ENCODE results near the gene SVBP. TPM values are rescaled to one million over a fixed set of nuclear protein-coding genes. Genes with fewer than 3 reads are reported as not detected.

The SVBP gene
- total RNA-seq, 1 donor = 17.0 TPM

DNA sequence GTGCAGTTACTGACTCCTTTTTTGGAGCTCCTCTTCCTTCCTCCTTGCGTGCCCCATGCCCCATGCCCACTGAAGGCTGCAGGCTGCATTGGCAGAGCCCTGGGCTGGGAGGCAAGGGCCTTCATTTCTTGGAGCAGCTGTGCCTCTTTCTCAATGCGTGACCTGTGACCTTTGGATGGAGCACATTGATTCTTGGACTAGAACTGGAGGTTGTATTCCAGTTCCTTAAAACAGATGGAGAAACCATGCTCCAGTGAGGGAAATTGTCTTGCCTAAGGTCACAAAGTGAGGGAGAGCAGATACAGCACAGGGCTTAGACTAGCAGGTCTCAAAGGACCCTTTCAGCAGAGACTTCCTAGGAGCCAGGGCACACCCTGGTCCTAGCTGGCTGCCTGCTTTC lies 23.4 kb downstream of the SVBP start:
- H3K27me3 ChIP-seq (ENCODE audit: insufficient read depth, low read length) = peaks cover 5% of the 10 kb centered on the region
- no peak overlapping the region for H2AFZ ChIP-seq (ENCODE audit: low read length)
- no peaks in the 10 kb centered on the region for H3K4me1 ChIP-seq (ENCODE audit: insufficient read depth, low read length)
- H3K4me3 ChIP-seq (ENCODE audit: insufficient read depth, low read length) = no peak overlapping the region
- H3K79me2 ChIP-seq (ENCODE audit: insufficient read depth, low read length) = no peaks in the 10 kb centered on the region
- H3K9me3 ChIP-seq (ENCODE audit: low read depth, low read length) = no peaks in the 10 kb centered on the region
- TF ChIP-seq, protein P1, sequence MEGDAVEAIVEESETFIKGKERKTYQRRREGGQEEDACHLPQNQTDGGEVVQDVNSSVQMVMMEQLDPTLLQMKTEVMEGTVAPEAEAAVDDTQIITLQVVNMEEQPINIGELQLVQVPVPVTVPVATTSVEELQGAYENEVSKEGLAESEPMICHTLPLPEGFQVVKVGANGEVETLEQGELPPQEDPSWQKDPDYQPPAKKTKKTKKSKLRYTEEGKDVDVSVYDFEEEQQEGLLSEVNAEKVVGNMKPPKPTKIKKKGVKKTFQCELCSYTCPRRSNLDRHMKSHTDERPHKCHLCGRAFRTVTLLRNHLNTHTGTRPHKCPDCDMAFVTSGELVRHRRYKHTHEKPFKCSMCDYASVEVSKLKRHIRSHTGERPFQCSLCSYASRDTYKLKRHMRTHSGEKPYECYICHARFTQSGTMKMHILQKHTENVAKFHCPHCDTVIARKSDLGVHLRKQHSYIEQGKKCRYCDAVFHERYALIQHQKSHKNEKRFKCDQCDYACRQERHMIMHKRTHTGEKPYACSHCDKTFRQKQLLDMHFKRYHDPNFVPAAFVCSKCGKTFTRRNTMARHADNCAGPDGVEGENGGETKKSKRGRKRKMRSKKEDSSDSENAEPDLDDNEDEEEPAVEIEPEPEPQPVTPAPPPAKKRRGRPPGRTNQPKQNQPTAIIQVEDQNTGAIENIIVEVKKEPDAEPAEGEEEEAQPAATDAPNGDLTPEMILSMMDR (IDR thresholded peaks at IDR 0.05; ENCODE audit: extremely low read depth, low read depth, low read length) = no peak
- H3K4me2 ChIP-seq (ENCODE audit: insufficient read depth, low read length) = no peak overlapping the region
- DNase-seq (ENCODE audit: insufficient read length, low spot score, missing footprints) = no peak
- no peak overlapping the region for H3K27ac ChIP-seq (ENCODE audit: low read depth, low read length)
- no peaks in the 10 kb centered on the region for H4K20me1 ChIP-seq (ENCODE audit: insufficient read depth, low read length)
- H3K36me3 ChIP-seq (ENCODE audit: insufficient read depth, low read length) = no peaks in the 10 kb centered on the region

DNA sequence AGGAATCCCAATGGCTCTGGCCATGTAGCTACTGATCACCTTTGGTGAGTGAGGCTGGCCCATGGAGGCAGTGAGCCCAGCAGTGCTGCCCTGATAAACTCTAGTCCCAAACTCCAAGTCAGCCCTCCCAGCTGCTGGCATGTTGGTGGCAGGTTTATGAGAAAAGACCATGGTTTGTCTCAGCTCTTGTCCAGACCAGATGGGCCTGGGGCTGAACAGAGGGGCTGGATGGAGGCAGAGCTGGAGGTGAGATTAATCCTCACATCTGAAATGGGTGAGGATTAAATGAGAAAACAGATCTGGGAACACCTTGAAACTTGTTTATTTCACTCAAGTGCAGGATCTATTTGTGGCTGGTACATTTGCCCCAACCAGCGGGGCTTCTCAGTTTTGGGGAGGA lies 29.2 kb downstream of the SVBP start:
- Histone ChIP-seq H3K36me3 (ENCODE audit: insufficient read depth, low read length) (no peaks in the 10 kb centered on the region), H3K9me3 (ENCODE audit: low read depth, low read length) (no peaks in the 10 kb centered on the region), H3K27ac (ENCODE audit: low read depth, low read length) (no peak overlapping the region), H3K79me2 (ENCODE audit: insufficient read depth, low read length) (no peaks in the 10 kb centered on the region), H3K27me3 (ENCODE audit: insufficient read depth, low read length) (no peaks in the 10 kb centered on the region), H3K4me1 (ENCODE audit: insufficient read depth, low read length) (peaks cover 5% of the 10 kb centered on the region), H2AFZ (ENCODE audit: low read length) (no peak overlapping the region), H3K4me2 (ENCODE audit: insufficient read depth, low read length) (no peak overlapping the region), H4K20me1 (ENCODE audit: insufficient read depth, low read length) (no peaks in the 10 kb centered on the region), H3K4me3 (ENCODE audit: insufficient read depth, low read length) (no peak overlapping the region)
- no peak for DNase-seq (ENCODE audit: insufficient read length, low spot score, missing footprints)
- TF ChIP-seq, protein P1 (IDR thresholded peaks at IDR 0.05; ENCODE audit: extremely low read depth, low read depth, low read length) = no peak

DNA sequence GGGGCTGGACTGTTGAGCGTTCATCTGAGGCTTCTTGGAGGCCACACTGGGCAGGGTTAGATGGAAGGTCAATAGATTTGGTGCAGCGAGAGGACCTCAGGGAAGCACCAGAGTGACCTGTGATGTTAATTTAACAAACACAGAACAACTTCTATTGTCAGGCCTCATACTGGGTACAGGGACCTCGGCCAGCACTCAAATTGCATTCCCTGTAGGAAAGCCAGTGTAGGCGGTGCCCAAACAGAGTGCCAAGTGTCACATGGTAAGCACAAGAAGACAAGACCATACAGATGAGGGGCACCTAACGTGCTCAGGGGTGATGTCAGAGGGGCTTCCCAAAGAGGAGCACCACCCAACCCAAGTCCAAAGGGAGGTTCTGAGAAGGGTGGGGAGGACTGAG lies 31.1 kb downstream of the SVBP start:
- H3K36me3 ChIP-seq (ENCODE audit: insufficient read depth, low read length) = no peaks in the 10 kb centered on the region
- DNase-seq (ENCODE audit: insufficient read length, low spot score, missing footprints) = no peak

DNA sequence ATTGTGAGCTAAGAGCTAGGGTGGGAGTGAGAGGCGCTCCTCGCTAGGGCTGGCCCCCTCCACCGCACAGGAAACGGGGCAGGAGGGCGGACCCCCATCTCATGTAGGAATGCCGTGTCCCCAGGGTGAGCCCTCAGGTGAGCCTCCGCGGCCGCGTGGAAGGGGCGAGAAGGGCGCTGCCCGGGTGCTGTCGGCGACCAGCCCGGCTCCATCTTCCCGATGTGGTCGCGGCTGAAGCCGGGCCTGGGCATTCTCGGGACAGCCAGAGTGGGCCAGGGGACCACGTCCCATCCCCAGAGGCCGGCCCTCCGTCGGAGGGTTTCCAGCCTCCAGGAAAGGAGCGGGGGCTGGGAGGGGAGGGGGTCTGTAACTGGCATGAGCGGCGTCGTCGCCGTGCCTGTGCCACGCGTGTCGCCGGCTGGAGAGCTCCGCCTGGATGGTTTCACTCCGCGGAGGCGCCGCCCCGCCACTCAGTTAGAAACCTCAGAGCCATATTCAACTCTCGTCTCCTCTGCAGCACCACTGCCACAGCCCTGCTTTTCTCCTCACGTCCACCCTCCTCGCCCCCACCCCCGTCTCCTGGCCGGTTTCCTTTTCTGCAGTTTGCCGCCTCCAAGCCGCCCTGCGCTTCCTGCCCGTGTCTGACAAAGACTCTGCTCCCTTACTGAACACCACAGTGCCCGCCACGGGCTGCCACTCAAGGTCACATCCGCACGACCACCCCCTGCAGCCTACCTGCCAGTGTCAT lies 32.1 kb downstream of the SVBP start, which contains the start of gene TMEM269:
TMEM269 (plus strand) TSS at position 46 of the 748 bp plus-strand sequence. CDS start 4,903 bp downstream, outside the sequence.
- Histone ChIP-seq H3K9me3 (ENCODE audit: low read depth, low read length) (no peaks in the 10 kb centered on the region), H3K27ac (ENCODE audit: low read depth, low read length) (no peak within 1 kb of the TSS), H4K20me1 (ENCODE audit: insufficient read depth, low read length) (no peaks in the 10 kb centered on the region), H3K4me2 (ENCODE audit: insufficient read depth, low read length) (peak within 1 kb of the TSS; percentile 84), H3K79me2 (ENCODE audit: insufficient read depth, low read length) (no peaks in the 10 kb centered on the region), H3K27me3 (ENCODE audit: insufficient read depth, low read length) (no peaks in the 10 kb centered on the region), H3K36me3 (ENCODE audit: insufficient read depth, low read length) (peaks cover 7% of the 10 kb centered on the region), H3K4me3 (ENCODE audit: insufficient read depth, low read length) (peak within 1 kb of the TSS; percentile 67), H2AFZ (ENCODE audit: low read length) (peak within 1 kb of the TSS; percentile 83), H3K4me1 (ENCODE audit: insufficient read depth, low read length) (peaks cover 5% of the 10 kb centered on the region)
- TF ChIP-seq, protein P1 (IDR thresholded peaks at IDR 0.05; ENCODE audit: extremely low read depth, low read depth, low read length) = no peak
- no peak for DNase-seq (ENCODE audit: insufficient read length, low spot score, missing footprints)

More for the DNA sequence above, 31.1 kb downstream of the SVBP start:
- Histone ChIP-seq H3K27me3 (ENCODE audit: insufficient read depth, low read length) (no peaks in the 10 kb centered on the region), H2AFZ (ENCODE audit: low read length) (no peak overlapping the region), H3K9me3 (ENCODE audit: low read depth, low read length) (no peaks in the 10 kb centered on the region), H3K4me3 (ENCODE audit: insufficient read depth, low read length) (no peak overlapping the region), H3K4me2 (ENCODE audit: insufficient read depth, low read length) (no peak overlapping the region), H4K20me1 (ENCODE audit: insufficient read depth, low read length) (no peaks in the 10 kb centered on the region), H3K4me1 (ENCODE audit: insufficient read depth, low read length) (peaks cover 5% of the 10 kb centered on the region), H3K79me2 (ENCODE audit: insufficient read depth, low read length) (no peaks in the 10 kb centered on the region), H3K27ac (ENCODE audit: low read depth, low read length) (no peak overlapping the region)
- TF ChIP-seq, protein P1 (IDR thresholded peaks at IDR 0.05; ENCODE audit: extremely low read depth, low read depth, low read length) = no peak

Measured in osteoblast (primary cell).